ENCODE data around the gene ATP13A2. TPM values are rescaled to one million over a fixed set of nuclear protein-coding genes. Genes with fewer than 3 reads are reported as not detected.

Gene ATP13A2
- total RNA-seq, 1 donor from 2014 or later, result 42.1 TPM

- ATAC-seq (no peak), DNase-seq (no peak)
- Histone ChIP-seq H3K27me3 (no peaks in the 10 kb centered on the region), H3K9me3 (no peaks in the 10 kb centered on the region), H3K36me3 (peaks cover 55% of the 10 kb centered on the region), H3K4me1 (no peaks in the 10 kb centered on the region), H3K4me3 (no peak overlapping the region), H3K27ac (no peak overlapping the region)
- intact Hi-C loops (cut with DNase I), result no loop called here
- no peak for TF ChIP-seq CTCF (IDR thresholded peaks at IDR 0.05)
Observed at GRCh38 chr1:17002524-17002902, 9.2 kb downstream of the ATP13A2 start.

- Histone ChIP-seq H3K27ac (no peak overlapping the region), H3K36me3 (peaks cover 58% of the 10 kb centered on the region), H3K4me1 (no peaks in the 10 kb centered on the region), H3K9me3 (no peaks in the 10 kb centered on the region), H3K27me3 (no peaks in the 10 kb centered on the region), H3K4me3 (no peak overlapping the region)
- no peak for DNase-seq
- intact Hi-C loops (cut with DNase I), result no loop called here
- no peak for ATAC-seq
- no peak for TF ChIP-seq CTCF (IDR thresholded peaks at IDR 0.05)
Observed at GRCh38 chr1:17001760-17002523, 9.8 kb downstream of the ATP13A2 start.

- no peak for DNase-seq
- intact Hi-C loops (cut with DNase I), result no loop called here
- no peak overlapping the region for H3K4me3 ChIP-seq
Observed at GRCh38 chr1:16999863-17000262, 11.9 kb downstream of the ATP13A2 start.

GRCh38 chr1:16998589-16998988 is 13.1 kb downstream of the ATP13A2 start:
- no peak for DNase-seq
- H3K9me3 ChIP-seq, result no peaks in the 10 kb centered on the region
- no peak overlapping the region for H3K4me3 ChIP-seq
- H3K4me1 ChIP-seq, result no peaks in the 10 kb centered on the region
- H3K27ac ChIP-seq, result no peak overlapping the region
- H3K36me3 ChIP-seq, result peaks cover 53% of the 10 kb centered on the region
- H3K27me3 ChIP-seq, result no peaks in the 10 kb centered on the region
- no peak for ATAC-seq
- TF ChIP-seq CTCF (IDR thresholded peaks at IDR 0.05), result no peak
- intact Hi-C loops (cut with DNase I), result no loop called here

More at GRCh38 chr1:16999863-17000262, 11.9 kb downstream of the ATP13A2 start:
- Histone ChIP-seq H3K27ac (no peak overlapping the region), H3K27me3 (no peaks in the 10 kb centered on the region), H3K36me3 (peaks cover 66% of the 10 kb centered on the region), H3K9me3 (no peaks in the 10 kb centered on the region), H3K4me1 (no peaks in the 10 kb centered on the region)
- ATAC-seq, result no peak
- no peak for TF ChIP-seq CTCF (IDR thresholded peaks at IDR 0.05)

- ATAC-seq, result no peak
- TF ChIP-seq CTCF (IDR thresholded peaks at IDR 0.05), result no peak
- intact Hi-C loops (cut with DNase I), result no loop called here
- H3K4me3 ChIP-seq, result no peak overlapping the region
- DNase-seq, result no peak
- peaks cover 40% of the 10 kb centered on the region for H3K36me3 ChIP-seq
- H3K27me3 ChIP-seq, result no peaks in the 10 kb centered on the region
- H3K9me3 ChIP-seq, result no peaks in the 10 kb centered on the region
- no peaks in the 10 kb centered on the region for H3K4me1 ChIP-seq
- H3K27ac ChIP-seq, result no peak overlapping the region
Observed at GRCh38 chr1:16996845-16997244, 14.9 kb downstream of the ATP13A2 start.
